Ovary (tissue), 3 donors: ENCODE measurements around the gene PLXNA2.

Experiments used
- EP300 ChIP-seq: sonication (generic); formaldehyde crosslinking; IDR thresholded peaks from one replicate; pipeline ENCODE4 v1.6.1; 2017; ENCODE audit warnings: antibody characterized with exemption
- POLR2A ChIP-seq: fragments of 450-650 bp; IDR thresholded peaks from one replicate; pipeline ENCODE4 v1.6.1; 2017; ENCODE audit warnings: antibody characterized with exemption, mild to moderate bottlenecking, moderate library complexity
- TF ChIP-seq, protein P1 (sequence below), 3 donors: fragments of 450-650 bp in 2 of 3; fragments of 200-600 bp in 1 of 3; IDR thresholded peaks; one replicate each; pipeline versions ENCODE4 v1.5.1 to v1.8.0; 2016 to 2022; ENCODE audit warnings: antibody characterized with exemption in 3 of 3, mild to moderate bottlenecking in 1 of 3
- donor health status: DM: no; HTN: no; CAD: no.

GRCh38 chr1:208183977-208184911 is 59.9 kb downstream of the PLXNA2 start:
- TF ChIP-seq POLR2A (no peak), EP300 (no peak)
- TF ChIP-seq, protein P1, sequence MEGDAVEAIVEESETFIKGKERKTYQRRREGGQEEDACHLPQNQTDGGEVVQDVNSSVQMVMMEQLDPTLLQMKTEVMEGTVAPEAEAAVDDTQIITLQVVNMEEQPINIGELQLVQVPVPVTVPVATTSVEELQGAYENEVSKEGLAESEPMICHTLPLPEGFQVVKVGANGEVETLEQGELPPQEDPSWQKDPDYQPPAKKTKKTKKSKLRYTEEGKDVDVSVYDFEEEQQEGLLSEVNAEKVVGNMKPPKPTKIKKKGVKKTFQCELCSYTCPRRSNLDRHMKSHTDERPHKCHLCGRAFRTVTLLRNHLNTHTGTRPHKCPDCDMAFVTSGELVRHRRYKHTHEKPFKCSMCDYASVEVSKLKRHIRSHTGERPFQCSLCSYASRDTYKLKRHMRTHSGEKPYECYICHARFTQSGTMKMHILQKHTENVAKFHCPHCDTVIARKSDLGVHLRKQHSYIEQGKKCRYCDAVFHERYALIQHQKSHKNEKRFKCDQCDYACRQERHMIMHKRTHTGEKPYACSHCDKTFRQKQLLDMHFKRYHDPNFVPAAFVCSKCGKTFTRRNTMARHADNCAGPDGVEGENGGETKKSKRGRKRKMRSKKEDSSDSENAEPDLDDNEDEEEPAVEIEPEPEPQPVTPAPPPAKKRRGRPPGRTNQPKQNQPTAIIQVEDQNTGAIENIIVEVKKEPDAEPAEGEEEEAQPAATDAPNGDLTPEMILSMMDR (IDR thresholded peaks at IDR 0.05), result no peak
